IPS-18a (cell line): Measurements from ENCODE around the gene L3MBTL4.
"Not testable (repeated sequence)": the region's sequence is repeated elsewhere in the genome, so short reads cannot be mapped to it uniquely, and the experiment has no call there.

Experiments used
- H3K27ac ChIP-seq: one replicate; pipeline ENCODE4 v1.5.1; 2013; ENCODE audit warnings: low read length
- H3K27me3 ChIP-seq: one replicate; pipeline ENCODE4 v1.6.1; 2013; ENCODE audit warnings: mild to moderate bottlenecking, low read length; ENCODE audit not compliant: control insufficient read depth, insufficient read depth
- H3K36me3 ChIP-seq: one replicate; pipeline ENCODE4 v1.6.1; 2013; ENCODE audit warnings: low read depth, low read length; ENCODE audit not compliant: control insufficient read depth
- H3K4me1 ChIP-seq: one replicate; pipeline ENCODE4 v1.6.1; 2013; ENCODE audit warnings: low read depth, low read length; ENCODE audit not compliant: control insufficient read depth
- H3K4me3 ChIP-seq: one replicate; pipeline ENCODE4 v1.5.1; 2013; ENCODE audit warnings: low read length
- H3K9ac ChIP-seq: one replicate; pipeline ENCODE4 v1.6.1; 2013; ENCODE audit warnings: mild to moderate bottlenecking, low read length, moderate library complexity
- H3K9me3 ChIP-seq: one replicate; pipeline ENCODE4 v1.6.1; 2013; ENCODE audit warnings: low read depth, low read length; ENCODE audit not compliant: control insufficient read depth

L3MBTL4 gene

DNA sequence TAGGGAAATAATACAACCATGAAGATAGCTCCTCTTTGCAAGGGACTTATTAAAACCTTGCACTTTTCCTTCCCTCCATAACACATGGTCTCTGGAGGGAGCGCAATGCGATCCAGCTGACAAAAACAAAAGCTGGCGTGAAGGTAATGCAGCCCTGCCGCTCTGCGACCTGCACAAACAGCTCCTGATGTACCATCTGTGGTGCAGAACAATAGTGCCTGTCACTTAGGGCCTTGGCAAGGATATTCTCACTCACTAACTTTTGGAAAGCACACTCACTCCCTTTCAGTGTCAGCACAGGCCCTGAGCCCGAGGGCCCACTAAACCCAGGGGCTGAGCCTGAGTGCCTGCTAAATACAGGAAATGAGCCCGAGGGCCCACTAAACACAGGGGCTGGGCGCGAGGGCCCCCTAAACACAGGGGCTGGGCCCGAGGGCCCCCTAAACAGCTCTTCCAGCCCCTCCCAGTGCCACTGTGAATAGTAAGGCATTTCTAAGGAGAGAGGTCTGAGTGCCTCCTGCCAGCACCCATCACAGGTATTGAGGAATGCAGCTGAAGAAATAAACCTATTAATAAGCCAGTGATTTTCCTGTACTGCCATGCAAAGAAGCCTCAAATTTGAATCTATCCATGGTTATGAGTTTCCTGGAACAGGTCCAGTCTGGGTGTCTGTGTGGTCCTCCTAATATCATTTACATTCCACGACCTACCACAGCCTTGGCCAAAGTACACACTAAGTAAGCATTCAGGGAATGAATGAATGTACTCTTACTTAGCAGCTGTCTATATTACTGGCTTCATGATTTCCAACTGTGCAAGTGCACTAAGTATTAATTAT lies 9.3 kb downstream of the L3MBTL4 start:
- no peak overlapping the region for H3K27ac ChIP-seq
- H3K4me3 ChIP-seq, result no peak overlapping the region
- no peaks in the 10 kb centered on the region for H3K9me3 ChIP-seq
- peaks cover 8% of the 10 kb centered on the region for H3K4me1 ChIP-seq
- no peaks in the 10 kb centered on the region for H3K36me3 ChIP-seq
- H3K27me3 ChIP-seq, result no peaks in the 10 kb centered on the region
- H3K9ac ChIP-seq, result no peak overlapping the region

DNA sequence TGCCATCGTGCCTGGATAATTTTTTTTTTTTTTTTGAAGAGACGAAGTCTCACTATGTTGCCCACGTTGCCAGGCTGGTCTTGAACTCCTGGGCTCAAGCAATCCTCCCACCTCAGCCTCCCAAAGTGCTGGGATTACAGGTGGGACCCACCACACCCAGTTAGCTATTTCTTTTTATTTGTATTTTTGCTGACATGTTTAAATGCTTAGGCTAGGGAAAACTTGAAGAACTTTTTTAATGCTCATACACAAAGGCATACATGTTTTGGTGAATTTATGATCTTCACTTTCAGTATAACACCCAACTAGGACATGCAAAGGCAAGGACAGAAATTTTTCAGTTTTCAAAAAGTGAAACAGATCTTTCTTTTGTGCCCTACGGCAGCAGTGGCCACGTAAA lies 9.9 kb downstream of the L3MBTL4 start:
- Histone ChIP-seq H3K36me3 (no peaks in the 10 kb centered on the region), H3K4me3 (no peak overlapping the region), H3K9ac (no peak overlapping the region), H3K27ac (no peak overlapping the region), H3K4me1 (peaks cover 8% of the 10 kb centered on the region), H3K27me3 (no peaks in the 10 kb centered on the region), H3K9me3 (no peaks in the 10 kb centered on the region)

DNA sequence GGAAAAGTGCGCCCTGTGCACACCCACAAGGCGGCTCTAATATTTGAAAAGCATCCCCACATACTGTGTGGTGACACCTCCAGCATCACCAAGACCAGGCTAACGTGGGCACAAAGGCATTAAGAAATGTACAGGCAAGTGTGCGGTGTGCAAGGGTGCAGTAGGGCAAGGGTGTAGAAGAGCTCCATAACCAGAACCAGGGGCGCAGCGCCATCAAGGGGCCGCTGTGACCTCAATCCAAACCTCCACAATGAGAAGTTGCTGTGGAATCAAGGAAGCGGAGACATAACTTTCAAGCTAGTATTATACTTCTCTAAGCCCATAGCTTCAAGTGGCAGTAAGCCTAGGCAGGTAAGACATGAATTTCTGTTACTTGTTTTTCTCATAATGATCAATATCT lies 13.0 kb downstream of the L3MBTL4 start:
- peaks cover 6% of the 10 kb centered on the region for H3K4me1 ChIP-seq
- no peaks in the 10 kb centered on the region for H3K9me3 ChIP-seq
- H3K27ac ChIP-seq, result no peak overlapping the region
- no peaks in the 10 kb centered on the region for H3K36me3 ChIP-seq
- H3K27me3 ChIP-seq, result no peaks in the 10 kb centered on the region
- H3K9ac ChIP-seq, result no peak overlapping the region
- H3K4me3 ChIP-seq, result no peak overlapping the region

DNA sequence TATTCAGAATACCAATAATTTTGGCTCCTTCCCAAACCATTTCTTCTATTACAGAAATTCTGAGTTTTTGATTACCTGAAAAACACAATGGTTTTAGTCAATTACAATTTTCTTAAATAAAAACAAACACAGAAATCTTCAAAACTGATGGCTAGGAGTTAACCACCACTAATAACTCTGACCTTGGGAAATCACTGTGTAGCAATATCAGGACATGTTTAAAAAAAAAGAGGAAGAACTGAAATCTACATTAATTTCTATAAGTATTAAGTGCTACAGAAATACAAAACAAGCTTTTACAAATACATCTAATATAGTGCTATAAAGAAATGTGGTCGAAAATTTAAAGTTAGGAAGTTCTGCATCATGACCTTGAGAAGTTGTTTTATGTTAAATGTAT lies 14.9 kb downstream of the L3MBTL4 start:
- H3K27me3 ChIP-seq, result no peaks in the 10 kb centered on the region
- H3K9me3 ChIP-seq, result no peaks in the 10 kb centered on the region
- H3K9ac ChIP-seq, result no peak overlapping the region
- no peak overlapping the region for H3K27ac ChIP-seq
- H3K4me1 ChIP-seq, result no peaks in the 10 kb centered on the region
- H3K36me3 ChIP-seq, result no peaks in the 10 kb centered on the region
- no peak overlapping the region for H3K4me3 ChIP-seq

DNA sequence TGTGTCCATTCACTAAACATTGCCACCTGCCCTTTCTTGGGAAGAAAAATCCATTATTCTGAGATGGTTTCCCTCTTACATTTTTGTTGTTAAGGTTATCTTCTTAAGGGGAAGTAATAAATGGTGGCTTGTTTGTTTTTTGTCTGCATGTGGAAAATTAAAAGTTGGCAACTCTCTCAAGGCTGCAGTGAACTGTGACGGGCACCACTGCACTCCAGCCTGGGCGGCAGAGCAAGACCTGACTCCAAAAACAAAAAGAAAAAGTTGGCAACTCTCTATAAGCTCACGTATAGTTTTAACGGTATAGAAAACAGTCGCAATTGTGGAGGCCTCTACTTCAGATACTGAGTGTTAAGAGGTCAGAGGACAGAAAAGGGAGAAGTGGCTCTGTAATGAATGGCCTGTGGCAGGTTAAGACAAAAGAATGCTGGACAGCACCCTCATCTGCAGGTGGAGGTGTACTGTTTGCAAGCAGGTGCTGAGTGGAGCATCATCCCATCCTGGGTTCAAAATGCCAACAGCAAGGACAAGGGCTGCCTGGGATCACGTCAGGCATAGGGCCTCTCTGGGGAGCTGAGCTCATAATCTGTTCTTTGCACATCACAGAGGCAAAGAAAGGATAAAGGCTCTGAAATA lies 16.7 kb downstream of the L3MBTL4 start:
- Histone ChIP-seq H3K36me3 (no peaks in the 10 kb centered on the region), H3K27ac (no peak overlapping the region), H3K4me3 (no peak overlapping the region), H3K4me1 (no peaks in the 10 kb centered on the region), H3K9ac (no peak overlapping the region), H3K9me3 (no peaks in the 10 kb centered on the region), H3K27me3 (no peaks in the 10 kb centered on the region)

DNA sequence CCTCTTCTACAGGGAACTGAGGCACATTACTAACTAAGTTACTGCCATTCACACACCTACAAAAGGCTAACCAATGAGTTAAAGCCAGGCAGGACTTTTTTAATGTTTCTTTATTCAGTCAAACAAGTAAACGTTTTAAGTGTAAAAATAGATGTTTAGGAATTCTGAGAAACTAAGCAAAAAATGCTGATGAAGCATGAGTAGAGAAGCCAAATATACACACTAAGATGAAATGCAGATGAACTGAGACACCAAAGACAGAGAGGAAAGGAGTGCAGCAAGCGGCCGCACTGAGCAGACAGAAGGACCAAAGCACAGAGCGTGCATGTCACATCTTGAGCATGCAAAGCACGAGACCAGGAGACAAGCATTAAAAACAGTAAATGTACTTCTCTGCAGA lies 17.9 kb downstream of the L3MBTL4 start:
- no peak overlapping the region for H3K4me3 ChIP-seq
- no peak overlapping the region for H3K27ac ChIP-seq
- no peaks in the 10 kb centered on the region for H3K4me1 ChIP-seq
- H3K9ac ChIP-seq, result no peak overlapping the region
- H3K9me3 ChIP-seq, result peaks cover 2% of the 10 kb centered on the region
- no peaks in the 10 kb centered on the region for H3K36me3 ChIP-seq
- H3K27me3 ChIP-seq, result no peaks in the 10 kb centered on the region

DNA sequence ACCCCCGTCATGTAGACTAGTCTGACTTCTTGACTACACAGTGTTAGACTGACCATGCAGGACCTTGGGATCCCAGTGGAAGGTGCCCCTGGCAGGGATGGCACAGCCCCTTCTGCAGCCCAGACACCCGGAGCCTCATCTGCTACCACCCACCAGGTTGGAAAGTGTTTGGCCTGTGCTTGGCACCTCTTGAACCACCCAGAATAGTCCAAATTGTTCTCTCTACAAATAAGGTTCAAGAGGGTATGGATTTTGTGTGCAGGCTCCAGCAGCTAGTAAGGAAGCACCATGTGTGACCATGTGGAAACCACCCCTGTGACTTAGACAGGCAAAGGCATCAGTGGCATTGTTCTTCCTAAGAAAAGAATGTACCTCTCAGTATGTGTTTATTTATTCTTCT lies 18.4 kb downstream of the L3MBTL4 start:
- Histone ChIP-seq H3K9ac (no peak overlapping the region), H3K27me3 (no peaks in the 10 kb centered on the region), H3K4me3 (no peak overlapping the region), H3K4me1 (no peaks in the 10 kb centered on the region), H3K27ac (no peak overlapping the region), H3K36me3 (no peaks in the 10 kb centered on the region), H3K9me3 (peaks cover 8% of the 10 kb centered on the region)

DNA sequence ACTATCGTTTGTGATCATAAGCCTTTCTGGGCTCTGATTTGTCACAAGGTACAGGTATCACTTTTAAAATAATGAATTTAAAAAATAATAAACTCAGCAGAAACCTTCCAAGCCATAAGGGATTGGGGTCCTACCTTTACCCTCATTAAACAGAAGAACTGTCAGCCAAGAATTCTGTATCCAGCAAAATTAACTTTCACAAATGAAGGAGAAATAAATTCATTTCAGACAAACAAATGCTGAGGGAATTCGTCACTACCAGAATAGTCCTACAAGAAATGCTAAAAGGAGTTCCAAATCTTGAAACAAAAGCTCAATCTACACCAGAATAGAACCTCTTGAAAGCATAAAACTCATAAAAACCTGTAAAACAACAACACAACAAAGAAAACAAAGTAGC lies 25.7 kb downstream of the L3MBTL4 start:
- H3K36me3 ChIP-seq, result no peaks in the 10 kb centered on the region
- H3K27me3 ChIP-seq, result no peaks in the 10 kb centered on the region
- no peak overlapping the region for H3K27ac ChIP-seq
- no peaks in the 10 kb centered on the region for H3K4me1 ChIP-seq
- no peak overlapping the region for H3K4me3 ChIP-seq
- no peak overlapping the region for H3K9ac ChIP-seq
- peaks cover 11% of the 10 kb centered on the region for H3K9me3 ChIP-seq

DNA sequence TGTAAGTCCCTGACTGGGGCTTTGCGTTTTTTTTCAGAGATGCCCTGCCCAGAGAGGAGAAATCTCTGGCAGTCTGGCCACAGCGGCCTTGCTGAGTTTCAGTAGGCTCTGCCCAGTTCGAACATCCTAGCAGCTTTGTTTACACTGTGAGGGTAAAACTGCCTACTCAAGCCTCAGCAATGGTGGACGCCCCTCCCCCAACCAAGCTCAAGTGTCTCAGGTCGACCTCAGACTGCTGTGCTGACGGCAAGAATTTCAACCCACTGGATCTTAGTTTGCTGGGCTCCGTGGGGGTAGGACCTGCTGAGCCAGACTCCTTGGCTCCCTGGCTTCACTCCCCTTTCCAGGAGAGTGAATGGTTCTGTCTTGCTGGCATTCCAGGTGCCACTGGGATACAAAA lies 31.7 kb downstream of the L3MBTL4 start:
- Histone ChIP-seq H3K9me3 (no peaks in the 10 kb centered on the region), H3K36me3 (no peaks in the 10 kb centered on the region), H3K27me3 (no peaks in the 10 kb centered on the region), H3K4me3 (no peak overlapping the region), H3K27ac (no peak overlapping the region), H3K4me1 (peaks cover 3% of the 10 kb centered on the region), H3K9ac (no peak overlapping the region)

DNA sequence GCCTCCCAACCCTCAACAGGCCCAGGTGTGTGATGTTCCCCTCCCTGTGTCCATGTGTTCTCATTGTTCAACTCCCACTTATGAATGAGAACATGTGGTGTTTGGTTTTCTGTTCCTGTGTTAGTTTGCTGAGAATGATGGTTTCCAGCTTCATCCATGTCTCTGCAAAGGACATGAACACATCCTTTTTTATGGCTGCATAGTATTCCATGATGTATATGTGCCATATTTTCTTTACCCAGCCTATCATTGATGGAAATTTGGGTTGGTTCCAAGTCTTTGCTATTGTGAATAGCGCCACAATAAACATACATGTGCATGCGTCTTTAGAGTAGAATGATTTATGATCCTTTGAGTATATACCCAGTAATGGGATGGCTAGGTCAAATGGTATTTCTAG lies 37.2 kb downstream of the L3MBTL4 start:
- H3K36me3 ChIP-seq, H3K9ac ChIP-seq: not testable (repeated sequence)

DNA sequence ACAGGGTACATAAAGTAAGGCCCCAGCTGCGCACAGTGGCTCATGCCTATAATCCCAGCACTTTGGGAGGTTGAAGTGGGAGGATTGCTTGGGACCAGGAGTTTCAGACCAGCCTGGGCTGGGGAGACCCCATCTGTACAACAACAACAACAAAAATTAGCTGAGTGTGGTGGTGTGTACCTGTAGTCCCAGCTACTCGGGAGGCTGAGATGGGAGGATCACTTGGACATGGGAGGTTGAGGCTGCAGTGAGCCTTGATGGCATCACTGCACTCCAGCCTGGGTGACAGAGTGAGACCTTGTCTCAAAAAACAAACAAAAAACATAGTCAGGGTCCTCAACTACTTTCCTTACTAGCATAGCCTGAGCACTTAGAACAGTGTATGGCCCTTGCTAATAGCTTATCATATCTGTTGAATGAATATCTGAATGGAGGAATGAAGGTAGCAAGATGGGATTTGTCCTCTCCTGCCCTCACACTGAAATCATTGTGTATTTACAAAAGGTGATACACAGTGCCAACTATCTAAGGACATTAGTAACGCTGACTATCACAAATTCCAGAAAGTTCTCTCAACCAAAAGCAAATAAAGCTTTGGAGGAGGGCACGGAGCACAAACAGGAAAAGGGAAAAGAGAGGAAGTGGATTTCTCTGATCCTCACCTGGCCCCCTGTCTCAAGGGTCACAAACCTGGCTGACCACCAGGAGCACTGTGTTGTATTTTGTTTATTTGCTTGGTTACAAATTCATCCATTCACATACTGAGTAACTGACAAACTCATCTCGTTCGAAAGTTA lies 38.1 kb downstream of the L3MBTL4 start:
- no peaks in the 10 kb centered on the region for H3K36me3 ChIP-seq
- H3K27ac ChIP-seq, result no peak overlapping the region
- no peak overlapping the region for H3K4me3 ChIP-seq
- H3K4me1 ChIP-seq, result no peaks in the 10 kb centered on the region
- no peak overlapping the region for H3K9ac ChIP-seq
- no peaks in the 10 kb centered on the region for H3K9me3 ChIP-seq
- H3K27me3 ChIP-seq, result no peaks in the 10 kb centered on the region

More for the DNA sequence above, 37.2 kb downstream of the L3MBTL4 start:
- not testable (repeated sequence) for H3K4me3 ChIP-seq, H3K9me3 ChIP-seq, H3K4me1 ChIP-seq, H3K27ac ChIP-seq, H3K27me3 ChIP-seq
